Measurements from ENCODE around the gene FUT9.

FUT9 gene

DNA sequence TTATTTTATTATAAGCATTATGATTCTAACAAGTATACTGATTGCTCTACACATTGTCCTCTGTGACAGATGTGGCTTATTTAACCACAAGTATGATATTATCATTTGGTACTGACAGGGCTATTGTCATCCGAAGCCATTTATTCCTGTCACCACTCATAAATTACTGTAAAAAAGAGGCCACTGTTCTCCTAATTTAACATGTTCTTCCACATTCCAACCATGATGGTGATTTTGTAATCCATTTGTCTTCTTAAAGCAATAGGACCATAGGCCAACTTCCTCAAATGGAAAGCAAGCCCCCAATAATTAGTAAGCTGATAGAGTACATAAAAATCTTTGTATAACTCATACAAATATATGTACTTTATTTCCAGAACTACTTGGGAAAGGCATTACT is 50.6 kb downstream of the FUT9 start:
- no peak for DNase-seq

DNA sequence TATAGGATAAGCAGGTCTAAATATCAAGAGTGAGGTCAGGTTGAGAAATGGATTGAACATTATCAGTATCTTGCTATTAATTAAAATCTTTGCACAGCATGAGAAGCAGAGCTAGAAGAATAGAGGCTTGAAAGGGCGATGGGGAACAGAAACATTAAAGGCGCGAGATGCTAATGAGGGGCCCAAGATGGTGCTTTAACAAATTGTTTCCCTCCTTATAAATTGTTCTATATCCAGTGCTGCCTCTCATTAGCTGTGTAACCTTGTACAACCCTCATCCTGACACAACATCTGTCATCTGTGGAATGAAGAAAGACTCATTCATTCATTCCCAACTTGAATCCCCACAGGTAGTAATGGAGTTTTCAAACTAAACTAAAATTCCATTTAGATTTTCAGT is 57.8 kb downstream of the FUT9 start:
- DNase-seq, result no peak

DNA sequence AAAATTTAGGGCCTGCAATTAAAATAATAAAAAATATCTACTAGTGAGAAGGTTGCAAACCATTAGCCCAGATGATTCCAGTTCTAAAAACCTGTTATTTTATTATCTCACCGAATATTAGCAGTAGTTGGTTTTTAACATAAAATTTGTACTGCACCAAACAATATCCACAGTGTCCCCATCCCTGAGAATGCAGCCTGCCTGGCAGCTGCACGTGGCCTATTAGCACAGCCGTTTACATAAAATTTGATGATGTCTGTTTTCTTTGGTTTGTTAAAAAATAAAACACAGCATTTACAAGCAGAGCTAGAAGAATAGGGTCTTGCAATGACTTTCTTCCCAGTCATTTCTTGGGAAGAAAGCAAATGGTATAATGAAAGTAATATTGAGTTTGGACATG is 58.2 kb downstream of the FUT9 start:
- DNase-seq, result peak in 1 of 51 donors; percentile 2

DNA sequence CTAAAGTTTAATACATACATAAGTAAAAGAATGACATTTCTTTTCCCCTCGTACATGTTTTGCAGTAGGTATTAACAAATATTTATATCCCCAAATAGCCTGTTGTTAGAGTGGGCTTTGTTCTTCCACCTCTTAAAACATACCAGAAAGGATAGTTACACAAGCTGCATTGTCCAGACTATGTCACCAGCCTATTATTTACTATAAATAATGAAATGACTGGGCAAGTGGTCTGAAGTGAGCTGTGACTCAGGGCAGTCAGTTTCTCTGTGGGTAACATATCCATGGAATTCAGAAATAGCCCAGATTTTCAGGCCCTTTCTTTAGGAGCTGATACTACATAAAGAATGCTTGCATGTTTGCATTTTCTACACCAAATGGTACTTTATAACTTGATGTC is 60.1 kb downstream of the FUT9 start:
- peak in 1 of 51 donors; percentile 19 for DNase-seq

DNA sequence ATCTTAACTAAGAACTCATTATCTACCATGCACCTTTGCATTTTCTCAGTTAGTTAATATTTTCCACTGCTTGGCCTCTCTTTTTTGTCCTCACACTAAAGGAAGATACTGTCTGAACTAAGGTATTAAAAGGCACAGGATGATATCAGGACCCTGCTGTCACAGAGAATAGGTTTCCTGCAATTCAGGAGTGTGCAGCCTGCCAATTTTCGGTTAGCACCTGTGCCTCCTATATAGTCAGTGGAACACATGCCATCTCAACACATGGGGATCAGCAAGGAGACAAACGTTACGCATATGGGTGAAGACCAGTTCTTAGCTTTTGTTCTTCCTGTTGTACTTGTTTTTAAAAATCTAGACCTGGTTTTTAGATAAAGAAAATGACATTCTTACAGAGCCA is 71.0 kb downstream of the FUT9 start:
- no peak for DNase-seq

DNA sequence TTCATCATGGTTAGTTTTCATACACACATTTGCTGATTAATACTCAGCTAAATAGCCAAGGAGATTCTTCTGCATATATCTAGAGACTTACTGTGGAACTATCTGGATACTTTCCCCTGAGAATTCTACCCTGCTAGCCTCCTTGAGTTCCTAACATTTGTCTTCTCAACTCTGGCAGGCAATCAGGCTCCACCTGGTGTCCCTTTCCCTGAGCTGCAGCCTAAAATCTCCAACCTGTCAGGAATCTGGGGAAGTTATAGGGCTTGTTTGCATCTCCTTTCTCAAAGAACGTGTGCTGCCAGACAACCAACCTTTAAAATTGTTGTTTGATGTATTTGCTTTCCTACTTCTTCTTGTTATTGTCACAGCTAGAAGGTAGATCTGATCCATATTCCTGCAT is 73.4 kb downstream of the FUT9 start:
- no peak for DNase-seq

DNA sequence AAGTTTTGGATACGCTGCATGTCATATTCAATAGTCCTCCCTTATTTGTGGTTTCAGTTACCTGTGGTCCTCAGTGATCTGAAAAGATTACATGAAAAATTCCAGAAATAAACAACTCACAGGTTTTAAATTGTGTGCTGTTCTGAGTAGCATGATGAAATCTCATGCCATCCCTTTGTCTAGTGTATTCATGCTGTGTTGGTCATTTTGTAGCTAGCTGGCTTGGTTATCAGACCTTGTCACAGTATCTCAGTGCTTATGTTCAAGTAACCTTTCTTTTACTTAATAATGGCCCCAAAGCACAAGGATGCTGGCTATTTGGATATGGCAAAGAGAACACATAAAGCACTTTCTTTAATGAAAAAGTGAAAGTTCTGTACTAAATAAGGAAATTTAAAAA is 78.3 kb downstream of the FUT9 start:
- no peak for DNase-seq

DNA sequence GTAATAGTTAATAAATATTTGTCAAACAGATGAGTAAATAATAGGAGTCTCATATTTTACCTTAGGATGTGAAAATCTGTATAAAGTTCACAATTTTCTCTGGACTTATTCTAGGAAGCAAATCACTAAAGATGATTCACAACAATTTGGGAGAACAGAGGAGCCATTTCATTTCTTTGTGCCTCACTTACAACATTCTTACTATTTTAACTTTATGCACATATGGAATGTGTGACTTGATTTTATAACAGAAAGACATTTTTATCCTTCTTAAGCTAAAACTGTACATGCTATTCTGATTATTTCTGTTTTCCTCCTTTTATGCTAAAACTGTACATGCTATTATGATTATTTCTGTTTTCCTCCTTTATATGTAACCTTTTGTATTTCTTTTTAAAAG is 83.3 kb downstream of the FUT9 start:
- DNase-seq, result no peak

DNA sequence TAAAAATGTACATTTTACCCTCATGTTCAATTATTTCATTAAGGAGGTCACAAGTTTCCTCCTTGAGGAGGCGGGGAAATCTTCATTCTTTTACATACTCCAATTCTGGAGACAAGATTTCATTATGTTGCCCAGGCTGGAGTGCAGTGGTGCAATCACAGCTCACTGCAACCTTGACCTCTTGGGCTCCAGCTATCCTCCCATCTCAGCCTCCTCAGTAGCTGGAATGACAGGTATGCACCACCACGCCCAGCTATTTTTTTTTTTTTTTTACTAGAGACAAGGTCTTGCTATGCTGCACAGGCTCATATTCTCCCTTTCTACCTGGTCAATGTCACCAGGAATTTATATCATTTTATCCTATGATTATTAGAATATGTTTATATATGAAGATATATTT is 85.8 kb downstream of the FUT9 start:
- no peak for DNase-seq

DNA sequence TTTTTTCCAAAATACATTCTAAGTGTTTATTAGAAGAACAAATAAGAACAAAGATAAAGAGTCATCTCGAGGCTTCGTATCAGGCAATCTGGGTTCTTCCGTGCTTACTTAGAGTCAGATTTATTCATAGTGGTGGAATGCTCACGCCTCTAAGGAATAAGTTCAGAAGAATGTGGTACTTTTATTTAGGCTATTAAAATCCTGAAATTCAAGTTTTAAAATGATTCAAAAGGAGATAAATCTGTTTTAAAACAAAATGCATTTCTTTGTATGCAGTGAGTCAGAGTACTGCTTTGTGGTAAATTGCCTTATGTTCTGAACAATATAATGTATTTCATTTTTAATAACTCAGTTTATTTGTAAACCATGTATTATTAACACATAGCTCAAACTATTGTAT is 89.1 kb downstream of the FUT9 start:
- DNase-seq, result no peak

DNA sequence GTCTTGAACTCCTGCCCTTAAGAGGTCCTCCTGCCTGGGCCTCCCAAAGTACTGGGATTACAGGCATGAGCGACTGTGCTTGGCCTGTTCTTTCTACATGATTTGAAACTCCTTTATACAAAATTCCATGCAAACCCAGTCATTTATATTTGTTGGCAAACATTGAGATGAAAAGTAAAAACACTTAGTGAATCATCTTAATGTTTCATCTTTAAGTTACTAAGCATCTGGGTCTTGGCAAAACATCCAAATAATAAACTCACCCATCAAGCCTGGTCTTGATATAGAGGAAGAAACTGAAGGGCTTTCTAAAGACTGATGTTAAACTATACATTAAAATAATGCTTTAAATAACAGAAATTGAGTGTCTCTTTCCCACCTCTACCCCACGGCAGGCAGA is 95.1 kb downstream of the FUT9 start:
- DNase-seq, result no peak

DNA sequence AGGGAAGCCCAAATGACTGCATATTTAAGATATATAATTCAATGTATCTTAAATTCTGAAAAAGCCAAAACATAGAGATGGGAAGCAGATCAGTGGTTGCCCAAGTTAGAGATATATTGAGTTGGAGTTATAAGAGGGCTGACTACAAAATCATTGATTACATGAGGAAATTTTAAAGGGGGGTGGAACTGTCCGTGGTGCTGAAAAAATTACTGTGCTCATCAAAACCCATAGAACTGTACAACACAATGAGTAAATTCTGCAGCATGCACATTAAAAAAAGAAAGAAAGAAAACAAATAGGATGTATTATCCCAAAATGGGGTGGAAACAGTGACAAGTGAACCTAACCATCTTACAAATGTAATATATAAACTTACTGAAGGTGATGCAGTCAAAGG is 100.9 kb downstream of the FUT9 start:
- DNase-seq, result no peak

DNA sequence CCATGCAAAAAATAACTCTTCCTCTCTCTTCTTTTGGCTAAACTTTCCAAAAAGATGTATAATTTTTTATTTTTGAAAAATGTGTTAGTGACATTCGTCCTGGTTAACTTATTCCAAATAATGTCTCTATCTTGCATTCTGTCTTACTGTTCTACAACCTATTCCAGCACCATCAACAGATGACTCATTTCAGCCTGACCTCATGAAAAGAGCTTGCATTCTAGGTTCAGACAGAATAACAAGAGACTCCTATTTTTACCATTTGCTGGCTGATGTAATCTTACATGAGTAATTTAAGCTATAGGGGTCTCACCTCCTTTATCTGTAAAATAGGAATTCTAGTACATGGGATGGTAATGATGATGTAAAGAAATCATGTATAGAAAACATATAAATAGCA is 109.0 kb downstream of the FUT9 start:
- no peak for DNase-seq

DNA sequence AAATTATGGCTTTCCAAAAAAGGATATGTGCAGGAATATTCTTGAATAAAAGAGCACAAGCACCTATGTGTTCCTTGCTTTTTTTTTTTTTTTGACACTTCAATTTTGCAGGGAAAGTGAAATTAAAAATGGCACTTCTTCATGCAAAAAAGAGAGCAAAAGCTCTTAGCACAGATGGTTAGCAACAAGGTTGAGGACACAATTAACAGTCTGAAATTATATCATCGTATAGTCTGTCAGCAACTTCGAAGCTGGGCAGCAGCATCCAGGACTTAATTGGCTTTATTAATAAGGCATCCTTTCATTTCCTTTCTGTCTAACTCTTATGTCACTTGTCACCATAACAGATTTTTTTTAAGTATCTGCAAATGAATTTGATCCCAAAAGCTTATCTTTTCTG is 122.6 kb downstream of the FUT9 start:
- DNase-seq, result no peak

DNA sequence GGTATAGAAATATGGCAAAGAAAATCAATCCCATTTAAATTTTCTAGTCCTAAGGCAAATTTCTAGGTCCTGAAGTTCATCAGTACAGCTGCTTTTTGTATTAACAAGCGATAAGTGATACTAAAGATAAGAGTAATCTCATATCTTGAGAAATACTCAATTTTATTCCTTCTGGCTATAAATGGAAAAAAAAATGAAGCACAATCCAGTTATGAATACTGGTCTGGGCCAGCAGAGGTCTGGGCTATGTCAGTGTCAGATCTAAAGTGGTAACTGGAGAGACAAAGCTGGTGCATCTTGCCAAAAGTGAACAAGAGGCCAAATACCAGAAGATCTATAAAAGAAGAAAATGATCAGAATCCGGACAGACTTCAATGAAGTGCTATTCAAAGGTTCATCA is 126.4 kb downstream of the FUT9 start:
- DNase-seq, result no peak

DNA sequence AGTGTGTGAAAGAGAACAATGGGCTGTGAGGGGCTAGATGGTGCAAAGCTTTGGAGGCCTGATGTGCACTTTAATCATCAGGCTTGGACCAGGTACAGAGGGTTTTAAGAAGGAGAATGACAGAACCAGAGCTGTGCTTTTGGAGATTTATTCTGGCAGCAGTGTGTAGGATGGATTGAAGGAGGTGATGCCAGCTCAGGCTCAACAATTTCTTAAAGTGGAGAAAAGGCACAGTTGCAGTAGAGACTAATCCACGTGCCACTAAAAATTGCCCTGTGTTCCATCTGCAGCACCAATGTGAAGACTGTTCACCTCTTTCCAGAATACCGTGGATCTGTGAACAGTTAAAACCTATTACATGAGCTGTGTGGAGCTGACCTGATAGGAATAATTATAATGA is 134.7 kb downstream of the FUT9 start:
- peak in 1 of 51 donors; percentile 34 for DNase-seq

DNA sequence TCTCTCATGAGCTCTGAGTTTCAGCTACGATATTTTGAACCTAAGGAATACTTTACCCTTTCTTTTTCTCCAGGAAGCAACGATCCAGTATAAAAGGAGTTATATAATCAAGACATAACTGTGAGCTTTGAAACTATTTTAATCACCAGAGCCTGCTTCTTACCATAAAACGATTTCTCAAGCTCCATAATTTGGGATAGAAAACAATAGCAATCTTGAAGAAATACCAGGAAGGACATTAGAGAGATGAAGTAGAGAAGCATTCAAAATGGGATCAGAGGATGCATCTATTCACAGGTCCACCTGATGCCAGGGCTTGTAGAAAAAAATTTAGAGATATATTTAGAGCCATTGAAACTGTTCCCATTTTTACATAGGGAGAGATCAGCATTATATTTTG is 135.9 kb downstream of the FUT9 start:
- peak in 1 of 51 donors; percentile 13 for DNase-seq

DNA sequence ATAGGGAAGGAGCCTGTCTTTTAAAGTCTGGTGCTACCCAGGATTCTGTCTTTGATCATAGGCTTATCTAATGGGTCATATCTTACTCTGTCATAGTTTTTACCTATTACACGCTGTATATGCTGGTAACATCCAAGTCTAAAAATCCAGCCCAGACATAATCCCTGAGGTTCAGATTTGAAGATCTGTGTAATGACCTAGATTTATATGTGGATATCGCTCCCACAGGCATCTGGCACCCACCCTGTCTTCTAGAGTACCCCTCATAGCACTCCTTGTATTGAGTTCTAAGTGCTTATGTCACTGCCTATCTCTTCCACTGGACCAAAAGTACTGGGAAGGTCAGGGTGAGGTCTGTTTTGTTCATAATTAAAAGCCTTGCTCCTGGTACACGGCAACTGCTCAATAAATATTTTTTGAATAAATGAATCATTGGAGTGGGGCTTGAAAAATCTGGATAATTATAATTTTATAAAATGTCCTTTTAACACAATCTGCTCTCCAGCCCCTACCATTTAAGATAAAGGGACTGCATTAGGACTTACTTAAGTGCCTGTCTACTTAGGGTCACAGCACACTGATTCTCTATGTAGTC is 136.4 kb downstream of the FUT9 start:
- DNase-seq, result no peak

DNA sequence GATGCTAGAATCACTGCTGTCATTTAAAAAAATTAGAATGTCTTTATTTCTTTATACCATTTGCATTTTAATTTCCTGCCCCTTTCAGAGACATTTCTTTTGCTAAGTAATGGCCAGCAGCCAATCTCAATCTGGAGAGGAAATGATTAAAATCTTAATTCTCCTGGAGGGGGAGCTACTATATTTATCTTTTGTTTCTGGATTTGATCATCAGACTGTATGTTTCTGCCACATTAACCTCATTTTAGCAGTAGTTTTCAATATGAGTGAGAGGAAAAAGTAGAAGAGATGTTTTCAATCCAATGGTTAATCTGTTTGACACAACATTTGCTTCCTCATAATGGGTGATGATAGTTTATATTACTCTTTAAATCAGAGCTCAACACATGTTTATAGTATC is 138.0 kb downstream of the FUT9 start:
- DNase-seq, result no peak

DNA sequence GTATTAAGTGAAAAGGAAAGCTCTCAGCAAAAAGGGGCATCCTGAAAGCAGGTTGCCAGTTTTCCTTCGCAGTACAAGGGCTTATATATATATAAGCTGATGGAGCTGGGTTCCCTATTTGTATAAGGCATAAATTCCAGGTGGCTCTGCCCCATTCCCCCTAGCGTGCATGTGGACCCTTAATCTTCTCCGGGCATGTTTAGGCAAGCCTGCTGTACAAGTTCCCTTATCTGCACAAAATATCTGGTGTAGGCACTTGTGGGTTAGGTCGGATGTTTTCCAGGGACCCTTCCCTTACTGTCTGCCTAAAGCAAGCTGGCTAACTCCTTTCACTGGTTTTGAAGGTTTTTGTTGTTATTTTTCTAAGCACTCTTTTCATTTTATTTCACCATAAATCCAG is 140.7 kb downstream of the FUT9 start:
- DNase-seq, result no peak

DNA sequence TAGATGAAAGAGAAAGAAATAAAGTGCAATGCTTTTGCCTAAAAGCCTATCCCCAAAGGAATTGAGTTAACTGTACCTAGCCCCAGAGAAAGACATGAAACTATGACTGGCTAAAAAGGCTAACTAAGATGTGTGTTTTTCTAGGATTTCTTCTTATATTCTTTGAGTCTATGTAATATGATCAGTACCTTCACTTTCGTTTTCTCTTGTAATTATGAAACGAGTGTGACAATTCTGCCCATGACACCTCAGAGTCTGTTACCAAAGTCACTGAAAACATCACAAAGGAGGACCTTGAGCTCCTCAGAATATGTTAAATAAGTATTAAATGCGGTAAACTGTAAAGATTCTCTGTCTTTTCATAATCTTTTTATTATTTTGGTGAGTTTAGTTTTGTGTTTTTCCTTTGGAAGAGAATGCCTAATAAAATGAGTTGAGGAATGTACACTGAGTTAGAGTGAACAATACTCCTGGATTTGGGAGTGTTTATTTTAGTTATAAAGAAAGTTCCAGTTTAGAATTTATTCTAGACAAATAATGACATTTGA is 141.3 kb downstream of the FUT9 start:
- DNase-seq, result peak in 1 of 51 donors; percentile 12

DNA sequence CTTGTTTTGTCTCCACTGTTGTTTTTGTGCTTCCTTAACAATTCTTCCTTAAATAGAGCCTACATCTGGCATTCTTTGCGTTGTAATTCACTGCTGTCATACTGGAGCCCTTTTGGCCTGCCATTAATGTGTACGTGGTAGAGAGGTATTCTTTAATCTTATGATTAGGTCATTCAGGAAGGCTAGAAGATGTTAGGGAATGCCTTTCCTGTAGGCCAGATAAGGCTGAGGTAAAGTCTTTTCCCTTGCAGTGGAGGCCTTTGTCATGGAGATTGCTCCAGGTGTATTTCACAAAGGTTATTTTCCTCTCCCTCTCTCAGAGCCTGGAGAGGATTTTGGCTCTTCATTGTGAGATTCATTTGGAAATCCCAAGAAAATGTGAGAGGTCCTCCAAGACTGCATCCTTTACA is 146.9 kb downstream of the FUT9 start:
- no peak for DNase-seq

DNA sequence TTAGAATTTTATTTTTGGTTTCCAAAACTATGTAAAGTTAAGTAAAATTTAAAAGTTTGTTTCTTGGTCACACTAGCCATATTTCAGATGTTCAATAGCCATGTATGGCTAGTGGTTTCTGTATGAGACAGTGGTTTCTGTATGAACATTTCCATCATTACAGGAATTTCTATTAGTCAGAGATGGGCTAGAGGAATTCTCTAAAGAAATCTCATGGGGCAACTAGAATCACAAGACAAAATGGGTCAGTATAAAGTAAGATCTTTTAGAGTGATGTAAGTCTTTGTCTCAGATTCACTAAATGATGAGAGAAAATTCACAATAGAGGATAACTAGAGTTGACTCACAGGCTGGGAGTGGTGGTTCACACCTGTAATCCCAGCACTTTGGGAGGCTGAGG is 149.0 kb downstream of the FUT9 start:
- no peak for DNase-seq

DNA sequence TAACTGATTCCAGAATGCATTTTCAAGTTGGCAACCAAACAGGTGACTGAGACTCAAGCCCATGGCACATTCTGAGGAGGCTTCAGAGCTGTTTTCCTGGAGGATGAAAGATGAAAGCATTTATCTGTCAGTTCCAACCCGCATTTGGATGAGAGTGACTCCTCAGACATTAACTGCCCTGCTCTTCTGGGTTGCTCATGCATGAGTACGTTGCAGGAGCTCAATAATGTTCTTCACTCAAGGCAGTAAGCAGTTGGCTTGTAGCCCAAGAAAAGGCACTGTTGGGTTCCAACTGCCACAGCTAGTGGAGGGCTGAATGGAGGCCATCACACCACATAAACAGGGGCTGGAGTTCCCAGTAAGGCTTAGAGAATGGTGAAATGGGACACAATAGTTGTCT is 155.3 kb downstream of the FUT9 start:
- DNase-seq, result peak in 7 of 51 donors; percentile 2 to 15 (median 5)
